H1 (cell line): ENCODE data around the gene HDAC8. TPM values are rescaled to one million over a fixed set of nuclear protein-coding genes. Genes with fewer than 3 reads are reported as not detected.

ENCODE experiments used
- CEBPB ChIP-seq: IDR thresholded peaks from 2 replicates; pipeline ENCODE4 v1.6.1; 2012; ENCODE audit warnings: low read depth, low read length
- CHD2 ChIP-seq: IDR thresholded peaks from 2 replicates; pipeline ENCODE4 v1.6.1; 2012; ENCODE audit warnings: low read length, improper control_type of control experiment
- CTCF ChIP-seq, 3 experiments: IDR thresholded peaks; 1 replicate in 2 of 3; 2 replicates in 1 of 3; pipeline versions ENCODE4 v1.5.1 to v1.6.1; 2011; ENCODE audit warnings: low read length in 3 of 3, mild to moderate bottlenecking in 3 of 3, inconsistent platforms in 2 of 3, low read depth in 1 of 3, moderate library complexity in 1 of 3; ENCODE audit not compliant: insufficient read depth in 1 of 3; ENCODE audit errors: control extremely low read depth in 1 of 3
- JUN ChIP-seq: IDR thresholded peaks from 2 replicates; pipeline ENCODE4 v1.6.1; 2011; ENCODE audit warnings: low read depth, mild to moderate bottlenecking, improper control_type of control experiment, low read length
- SRF ChIP-seq: IDR thresholded peaks from 2 replicates; pipeline ENCODE4 v1.6.1; 2011; ENCODE audit warnings: mild to moderate bottlenecking, low read depth, low read length, moderate library complexity
- SUZ12 ChIP-seq: fragments of 200-600 bp; sonication (generic); IDR thresholded peaks from 2 replicates; pipeline ENCODE4 v1.6.1; 2012; ENCODE audit warnings: mild to moderate bottlenecking, inconsistent platforms, low read length, moderate library complexity, mixed read lengths
- TAF1 ChIP-seq: IDR thresholded peaks from 2 replicates; pipeline ENCODE4 v1.6.1; 2011; ENCODE audit warnings: mild to moderate bottlenecking, low read depth, low read length
- USF2 ChIP-seq: IDR thresholded peaks from 2 replicates; pipeline ENCODE4 v1.6.1; 2011; ENCODE audit warnings: low read length, improper control_type of control experiment
- polyA plus RNA-seq, 7 experiments: library from polyadenylated mRNA; depleted of rRNA in 3 of 7; stranded (reverse) in 5 of 7; unstranded in 2 of 7; fragments of >200 nt in 5 of 7; fragments of 200-250 nt in 2 of 7; gene quantifications; 1 replicate in 5 of 7; 2 replicates in 1 of 7; 4 replicates in 1 of 7; pipeline versions ENCODE4 v1.2.1 to v1.2.3, GENCODE V29; 2011 to 2013; ENCODE audit warnings: missing spikeins in 2 of 7, mixed read lengths in 2 of 7
- total RNA-seq: library from RNA; stranded (reverse); fragmentation: NEBNext Ultra II Directional; extraction: Animal tissue kit (Norgen Biotek cat#: 25700); gene quantifications from 2 replicates; pipeline ENCODE4 v1.2.1, GENCODE V29; 2021

The HDAC8 gene
- total and polyA plus RNA-seq, 2 of the 8 experiments (the other 6 are each of a cell fraction or from before 2014, with no cell fraction given) = 9.7 to 20.3 TPM

DNA sequence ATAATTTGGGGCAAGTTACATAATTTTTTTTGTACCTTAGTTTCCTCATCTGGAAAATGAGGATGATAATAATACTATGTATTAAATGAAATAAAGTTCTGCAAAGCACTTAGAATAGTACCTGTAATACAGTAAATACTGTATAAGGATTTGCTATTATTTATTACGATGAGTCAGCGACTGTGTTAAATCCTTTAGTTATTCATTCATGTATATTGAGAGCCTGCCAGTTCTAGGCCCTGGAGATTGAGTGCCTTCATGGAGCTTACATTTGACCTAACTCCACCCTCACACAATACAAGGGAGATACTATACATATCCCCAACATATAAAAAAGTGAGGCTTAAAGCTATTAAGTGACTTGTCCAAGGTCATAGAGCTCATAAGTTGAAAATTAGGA is 199.9 kb downstream of the HDAC8 start (continued):
- TF ChIP-seq SUZ12 = no peak
- no peak for TF ChIP-seq USF2
- no peak for TF ChIP-seq CEBPB
- TF ChIP-seq TAF1 = no peak
- TF ChIP-seq JUN = no peak
- no peak for TF ChIP-seq CHD2
- no peak for TF ChIP-seq CTCF (IDR thresholded peaks at IDR 0.05; ENCODE audit: control extremely low read depth in 1 of 3, insufficient read depth in 1 of 3, low read depth in 1 of 3, low read length in 3 of 3)
- no peak for TF ChIP-seq SRF
